Measurements from ENCODE around the gene SLC25A26. TPM values are rescaled to one million over a fixed set of nuclear protein-coding genes. Genes with fewer than 3 reads are reported as not detected.

SLC25A26 gene
- total and polyA plus RNA-seq, 2 experiments from 2014 or later = 19.8 to 25.7 TPM

- Histone ChIP-seq H3K4me3 (no peak overlapping the region), H3K36me3 (replicated peaks; ENCODE audit: insufficient read depth, low read depth) (no peaks in the 10 kb centered on the region), H3K9me2 (replicated peaks; ENCODE audit: insufficient read depth) (no peaks in the 10 kb centered on the region), H3K79me2 (no peaks in the 10 kb centered on the region), H3K27me3 (no peaks in the 10 kb centered on the region), H2AFZ (no peak overlapping the region), H3K27ac (no peak overlapping the region), H3K4me2 (no peak overlapping the region), H4K20me1 (ENCODE audit: insufficient read depth, poor library complexity, severe bottlenecking) (no peaks in the 10 kb centered on the region), H3K4me1 (ENCODE audit: insufficient read depth) (no peaks in the 10 kb centered on the region), H3K9me3 (ENCODE audit: low read depth) (no peaks in the 10 kb centered on the region)
- TF ChIP-seq CTCF (IDR thresholded peaks at IDR 0.05; ENCODE audit: poor library complexity) (no peak), EZH2 (IDR thresholded peaks at IDR 0.05; ENCODE audit: borderline replicate concordance) (no peak), EZH2phosphoT487 (IDR thresholded peaks at IDR 0.05; ENCODE audit: low read depth, severe bottlenecking, unreplicated experiment) (no peak)
- 100% methylated on average over 2 of the region's 2 CpGs for WGBS (ENCODE audit: low lambda C conversion rate, missing lambda C conversion rate)
- no peak for DNase-seq (ENCODE audit: low spot score)
Observed at GRCh38 chr3:66248641-66249040, 27.8 kb downstream of the SLC25A26 start.

- 63% methylated on average over 6 of the region's 6 CpGs for WGBS (ENCODE audit: low lambda C conversion rate, missing lambda C conversion rate)
- no peak overlapping the region for H3K4me2 ChIP-seq
- H4K20me1 ChIP-seq (ENCODE audit: insufficient read depth, poor library complexity, severe bottlenecking) = no peaks in the 10 kb centered on the region
- no peaks in the 10 kb centered on the region for H3K9me3 ChIP-seq (ENCODE audit: low read depth)
- no peak for TF ChIP-seq EZH2 (IDR thresholded peaks at IDR 0.05; ENCODE audit: borderline replicate concordance)
- peak; percentile 76 for TF ChIP-seq CTCF (IDR thresholded peaks at IDR 0.05; ENCODE audit: poor library complexity)
- H3K36me3 ChIP-seq (replicated peaks; ENCODE audit: insufficient read depth, low read depth) = no peaks in the 10 kb centered on the region
- no peaks in the 10 kb centered on the region for H3K4me1 ChIP-seq (ENCODE audit: insufficient read depth)
- H3K27ac ChIP-seq = no peak overlapping the region
- H2AFZ ChIP-seq = no peak overlapping the region
- H3K4me3 ChIP-seq = no peak overlapping the region
- no peaks in the 10 kb centered on the region for H3K27me3 ChIP-seq
- H3K9me2 ChIP-seq (replicated peaks; ENCODE audit: insufficient read depth) = no peaks in the 10 kb centered on the region
- no peaks in the 10 kb centered on the region for H3K79me2 ChIP-seq
- DNase-seq (ENCODE audit: low spot score) = peak; percentile 28
Observed at GRCh38 chr3:66253790-66254620, 33.2 kb downstream of the SLC25A26 start.

- TF ChIP-seq EZH2phosphoT487 (IDR thresholded peaks at IDR 0.05; ENCODE audit: low read depth, severe bottlenecking, unreplicated experiment) (no peak), EZH2 (IDR thresholded peaks at IDR 0.05; ENCODE audit: borderline replicate concordance) (no peak)
- Histone ChIP-seq H3K9me2 (replicated peaks; ENCODE audit: insufficient read depth) (no peaks in the 10 kb centered on the region), H3K36me3 (replicated peaks; ENCODE audit: insufficient read depth, low read depth) (no peaks in the 10 kb centered on the region), H3K27me3 (no peaks in the 10 kb centered on the region), H3K4me3 (no peak overlapping the region), H3K4me2 (no peak overlapping the region), H3K9me3 (ENCODE audit: low read depth) (no peaks in the 10 kb centered on the region), H4K20me1 (ENCODE audit: insufficient read depth, poor library complexity, severe bottlenecking) (no peaks in the 10 kb centered on the region), H2AFZ (no peak overlapping the region), H3K79me2 (no peaks in the 10 kb centered on the region), H3K4me1 (ENCODE audit: insufficient read depth) (no peaks in the 10 kb centered on the region), H3K27ac (no peak overlapping the region)
- 94% methylated on average over 3 of the region's 3 CpGs for WGBS (ENCODE audit: low lambda C conversion rate, missing lambda C conversion rate)
- no peak for DNase-seq (ENCODE audit: low spot score)
Observed at GRCh38 chr3:66255865-66256264, 35.1 kb downstream of the SLC25A26 start.

- 98% methylated on average over 2 of the region's 2 CpGs for WGBS (ENCODE audit: low lambda C conversion rate, missing lambda C conversion rate)
- no peak for TF ChIP-seq EZH2 (IDR thresholded peaks at IDR 0.05; ENCODE audit: borderline replicate concordance)
- TF ChIP-seq CTCF (IDR thresholded peaks at IDR 0.05; ENCODE audit: poor library complexity) = no peak
- no peak for TF ChIP-seq EZH2phosphoT487 (IDR thresholded peaks at IDR 0.05; ENCODE audit: low read depth, severe bottlenecking, unreplicated experiment)
- H3K36me3 ChIP-seq (replicated peaks; ENCODE audit: insufficient read depth, low read depth) = no peaks in the 10 kb centered on the region
Observed at GRCh38 chr3:66256806-66257205, 36.0 kb downstream of the SLC25A26 start.

More at GRCh38 chr3:66256806-66257205, 36.0 kb downstream of the SLC25A26 start:
- Histone ChIP-seq H3K27ac (no peak overlapping the region), H4K20me1 (ENCODE audit: insufficient read depth, poor library complexity, severe bottlenecking) (no peaks in the 10 kb centered on the region), H3K4me3 (no peak overlapping the region), H3K9me3 (ENCODE audit: low read depth) (no peaks in the 10 kb centered on the region), H3K9me2 (replicated peaks; ENCODE audit: insufficient read depth) (no peaks in the 10 kb centered on the region), H3K79me2 (no peaks in the 10 kb centered on the region), H3K4me2 (no peak overlapping the region), H3K4me1 (ENCODE audit: insufficient read depth) (no peaks in the 10 kb centered on the region), H2AFZ (no peak overlapping the region), H3K27me3 (no peaks in the 10 kb centered on the region)
- DNase-seq (ENCODE audit: low spot score) = no peak

Data from hepatocyte (in vitro differentiated cells).